RWPE2 (cell line): ENCODE results near the gene TENT4A.
A peak's percentile ranks its signal among the peaks of the same experiment; 100 is the strongest.

Experiments used
- ATAC-seq: fragments of 200-7000 bp; cut with Tn5 transposase; 3 replicates; pipeline ENCODE4 v1.9.1; 2021; ENCODE audit warnings: low read depth
- DNase-seq: peaks from one replicate; pipeline ENCODE4 v3.0.0-alpha.2; 2020; ENCODE audit warnings: low spot score
- H3K27ac ChIP-seq: fragments of 450-650 bp; 2 replicates; pipeline ENCODE4 v1.5.1; 2017; ENCODE audit warnings: mild to moderate bottlenecking; ENCODE audit not compliant: poor library complexity, severe bottlenecking
- H3K27me3 ChIP-seq: fragments of 250-450 bp; sonication (Bioruptor Pico); 2 replicates; pipeline ENCODE4 v1.5.1; 2021; ENCODE audit warnings: mild to moderate bottlenecking, moderate library complexity; ENCODE audit not compliant: insufficient read depth, poor library complexity, severe bottlenecking
- H3K36me3 ChIP-seq: fragments of 250-450 bp; sonication (Bioruptor Pico); 2 replicates; pipeline ENCODE4 v1.5.1; 2020; ENCODE audit warnings: low read depth, mild to moderate bottlenecking, moderate library complexity
- H3K4me1 ChIP-seq: fragments of 250-450 bp; sonication (Bioruptor Pico); 2 replicates; pipeline ENCODE4 v1.5.1; 2021; ENCODE audit warnings: mild to moderate bottlenecking, moderate library complexity; ENCODE audit not compliant: insufficient read depth, poor library complexity, severe bottlenecking
- H3K4me3 ChIP-seq: fragments of 250-450 bp; sonication (Bioruptor Pico); 2 replicates; pipeline ENCODE4 v1.5.1; 2021; ENCODE audit warnings: mild to moderate bottlenecking, moderate library complexity; ENCODE audit not compliant: severe bottlenecking
- H3K9me3 ChIP-seq: fragments of 250-450 bp; sonication (Bioruptor Pico); 2 replicates; pipeline ENCODE4 v1.5.1; 2021; ENCODE audit warnings: mild to moderate bottlenecking, moderate library complexity; ENCODE audit not compliant: severe bottlenecking
- CTCF ChIP-seq: fragments of 450-650 bp; IDR thresholded peaks from one replicate; pipeline ENCODE4 v1.5.1; 2017; ENCODE audit warnings: mild to moderate bottlenecking, moderate library complexity; ENCODE audit not compliant: poor library complexity, severe bottlenecking

Gene TENT4A

GRCh38 chr5:6767481-6768063 is 54.3 kb downstream of the TENT4A start:
- peak overlapping the region; percentile 67 for H3K27ac ChIP-seq
- peaks cover 18% of the 10 kb centered on the region for H3K4me1 ChIP-seq
- H3K9me3 ChIP-seq: no peaks in the 10 kb centered on the region
- no peaks in the 10 kb centered on the region for H3K27me3 ChIP-seq
- ATAC-seq (no peak), DNase-seq (peak; percentile 64)
- TF ChIP-seq CTCF: no peak
- no peak overlapping the region for H3K4me3 ChIP-seq
- no peaks in the 10 kb centered on the region for H3K36me3 ChIP-seq

GRCh38 chr5:6768590-6769230 is 55.5 kb downstream of the TENT4A start:
- peak; percentile 60 for DNase-seq
- H3K4me1 ChIP-seq: peaks cover 18% of the 10 kb centered on the region
- H3K36me3 ChIP-seq: no peaks in the 10 kb centered on the region
- H3K27me3 ChIP-seq: peaks cover 9% of the 10 kb centered on the region
- no peak for ATAC-seq
- no peaks in the 10 kb centered on the region for H3K9me3 ChIP-seq
- H3K4me3 ChIP-seq: no peak overlapping the region
- TF ChIP-seq CTCF: no peak
- H3K27ac ChIP-seq: no peak overlapping the region

GRCh38 chr5:6770826-6771607 is 57.8 kb downstream of the TENT4A start:
- peaks cover 24% of the 10 kb centered on the region for H3K27me3 ChIP-seq
- ATAC-seq: no peak
- TF ChIP-seq CTCF: no peak

GRCh38 chr5:6772886-6773285 is 59.7 kb downstream of the TENT4A start:
- Histone ChIP-seq H3K9me3 (no peaks in the 10 kb centered on the region), H3K4me3 (no peak overlapping the region), H3K36me3 (no peaks in the 10 kb centered on the region), H3K27ac (no peak overlapping the region), H3K4me1 (no peaks in the 10 kb centered on the region), H3K27me3 (peaks cover 31% of the 10 kb centered on the region)
- TF ChIP-seq CTCF: no peak
- ATAC-seq (peak; percentile 4; the same call in 1 of the 3 replicates), DNase-seq (no peak)

More at GRCh38 chr5:6770826-6771607, 57.8 kb downstream of the TENT4A start:
- no peak overlapping the region for H3K27ac ChIP-seq
- peaks cover 10% of the 10 kb centered on the region for H3K4me1 ChIP-seq
- H3K36me3 ChIP-seq: no peaks in the 10 kb centered on the region
- no peaks in the 10 kb centered on the region for H3K9me3 ChIP-seq
- no peak overlapping the region for H3K4me3 ChIP-seq
- no peak for DNase-seq
